ENCODE data around the gene INPP4A.

Gene INPP4A

GRCh38 chr2:98452396-98453027, 7.9 kb downstream of the INPP4A start:
- H3K36me3 Mint-ChIP-seq = no peaks in the 10 kb centered on the region
- peak overlapping the region; percentile 57 for H3K4me3 Mint-ChIP-seq
- no peaks in the 10 kb centered on the region for H3K9me3 Mint-ChIP-seq
- peak overlapping the region; percentile 74 for H3K27ac Mint-ChIP-seq
- no peaks in the 10 kb centered on the region for H3K27me3 Mint-ChIP-seq
- peaks cover 95% of the 10 kb centered on the region for H3K4me1 Mint-ChIP-seq

- Mint-ChIP-seq H3K27me3 (no peaks in the 10 kb centered on the region), H3K36me3 (no peaks in the 10 kb centered on the region), H3K9me3 (no peaks in the 10 kb centered on the region), H3K27ac (peak overlapping the region; percentile 81), H3K4me3 (peak overlapping the region; percentile 62), H3K4me1 (peaks cover 97% of the 10 kb centered on the region)
These were observed 8.4 kb downstream of the INPP4A start for GRCh38 chr2:98453083-98453482.

- Mint-ChIP-seq H3K9me3 (no peaks in the 10 kb centered on the region), H3K27ac (peak overlapping the region; percentile 95), H3K36me3 (no peaks in the 10 kb centered on the region), H3K4me3 (peak overlapping the region; percentile 62), H3K27me3 (no peaks in the 10 kb centered on the region), H3K4me1 (peaks cover 97% of the 10 kb centered on the region)
These were observed 8.9 kb downstream of the INPP4A start for GRCh38 chr2:98453531-98453930.

GRCh38 chr2:98454073-98454472, 9.4 kb downstream of the INPP4A start:
- H3K27me3 Mint-ChIP-seq = no peaks in the 10 kb centered on the region
- H3K4me1 Mint-ChIP-seq = peaks cover 97% of the 10 kb centered on the region
- peak overlapping the region; percentile 62 for H3K4me3 Mint-ChIP-seq
- no peaks in the 10 kb centered on the region for H3K36me3 Mint-ChIP-seq
- peak overlapping the region; percentile 95 for H3K27ac Mint-ChIP-seq
- no peaks in the 10 kb centered on the region for H3K9me3 Mint-ChIP-seq

GRCh38 chr2:98454500-98455235, 10.0 kb downstream of the INPP4A start:
- Mint-ChIP-seq H3K9me3 (no peaks in the 10 kb centered on the region), H3K36me3 (no peaks in the 10 kb centered on the region), H3K27ac (peak overlapping the region; percentile 95), H3K4me1 (peaks cover 97% of the 10 kb centered on the region), H3K27me3 (no peaks in the 10 kb centered on the region), H3K4me3 (peak overlapping the region; percentile 79)

- Mint-ChIP-seq H3K4me1 (peaks cover 97% of the 10 kb centered on the region), H3K27me3 (no peaks in the 10 kb centered on the region), H3K27ac (peak overlapping the region; percentile 95), H3K36me3 (no peaks in the 10 kb centered on the region), H3K9me3 (no peaks in the 10 kb centered on the region), H3K4me3 (peak overlapping the region; percentile 79)
These were observed 10.9 kb downstream of the INPP4A start for GRCh38 chr2:98455494-98455976.

- Mint-ChIP-seq H3K27ac (peak overlapping the region; percentile 79), H3K4me1 (peaks cover 97% of the 10 kb centered on the region), H3K27me3 (no peaks in the 10 kb centered on the region), H3K36me3 (no peaks in the 10 kb centered on the region), H3K4me3 (no peak overlapping the region), H3K9me3 (no peaks in the 10 kb centered on the region)
These were observed 12.5 kb downstream of the INPP4A start for GRCh38 chr2:98457045-98457696.

- Mint-ChIP-seq H3K4me1 (peaks cover 91% of the 10 kb centered on the region), H3K4me3 (peak overlapping the region; percentile 5), H3K27ac (peak overlapping the region; percentile 79), H3K9me3 (no peaks in the 10 kb centered on the region), H3K36me3 (no peaks in the 10 kb centered on the region), H3K27me3 (no peaks in the 10 kb centered on the region)
These were observed 13.5 kb downstream of the INPP4A start for GRCh38 chr2:98458207-98458606.

- H3K27ac Mint-ChIP-seq = peak overlapping the region; percentile 79
- no peaks in the 10 kb centered on the region for H3K36me3 Mint-ChIP-seq
- peaks cover 91% of the 10 kb centered on the region for H3K4me1 Mint-ChIP-seq
- H3K9me3 Mint-ChIP-seq = no peaks in the 10 kb centered on the region
- peak overlapping the region; percentile 5 for H3K4me3 Mint-ChIP-seq
- H3K27me3 Mint-ChIP-seq = no peaks in the 10 kb centered on the region
These were observed 14.2 kb downstream of the INPP4A start for GRCh38 chr2:98458667-98459380.

GRCh38 chr2:98459496-98460175, 15.0 kb downstream of the INPP4A start:
- Mint-ChIP-seq H3K27ac (peak overlapping the region; percentile 92), H3K4me1 (peaks cover 91% of the 10 kb centered on the region), H3K36me3 (no peaks in the 10 kb centered on the region), H3K4me3 (peak overlapping the region; percentile 33), H3K9me3 (no peaks in the 10 kb centered on the region), H3K27me3 (no peaks in the 10 kb centered on the region)

GRCh38 chr2:98460573-98461497, 16.2 kb downstream of the INPP4A start:
- H3K4me1 Mint-ChIP-seq = peaks cover 91% of the 10 kb centered on the region
- H3K9me3 Mint-ChIP-seq = no peaks in the 10 kb centered on the region
- H3K27me3 Mint-ChIP-seq = no peaks in the 10 kb centered on the region
- H3K4me3 Mint-ChIP-seq = peak overlapping the region; percentile 65
- H3K36me3 Mint-ChIP-seq = no peaks in the 10 kb centered on the region
- H3K27ac Mint-ChIP-seq = peak overlapping the region; percentile 90

- Mint-ChIP-seq H3K27ac (peak overlapping the region; percentile 90), H3K4me1 (peaks cover 93% of the 10 kb centered on the region), H3K4me3 (peak overlapping the region; percentile 30), H3K27me3 (no peaks in the 10 kb centered on the region), H3K9me3 (no peaks in the 10 kb centered on the region), H3K36me3 (no peaks in the 10 kb centered on the region)
These were observed 16.9 kb downstream of the INPP4A start for GRCh38 chr2:98461498-98462049.

GRCh38 chr2:98463081-98463481, 18.4 kb downstream of the INPP4A start:
- H3K27ac Mint-ChIP-seq = peak overlapping the region; percentile 96
- peak overlapping the region; percentile 76 for H3K4me3 Mint-ChIP-seq
- H3K4me1 Mint-ChIP-seq = peaks cover 94% of the 10 kb centered on the region
- H3K9me3 Mint-ChIP-seq = no peaks in the 10 kb centered on the region
- H3K36me3 Mint-ChIP-seq = no peaks in the 10 kb centered on the region
- no peaks in the 10 kb centered on the region for H3K27me3 Mint-ChIP-seq

- Mint-ChIP-seq H3K36me3 (peaks cover under 1% of the 10 kb centered on the region), H3K4me1 (peaks cover 94% of the 10 kb centered on the region), H3K4me3 (peak overlapping the region; percentile 76), H3K27ac (peak overlapping the region; percentile 96), H3K9me3 (no peaks in the 10 kb centered on the region), H3K27me3 (no peaks in the 10 kb centered on the region)
These were observed 18.9 kb downstream of the INPP4A start for GRCh38 chr2:98463551-98463971.
